CD14-positive monocyte (primary cell): ENCODE results near the gene UGT2B7. TPM values are rescaled to one million over a fixed set of nuclear protein-coding genes. Genes with fewer than 3 reads are reported as not detected.
"Not testable (repeated sequence)": the region's sequence is repeated elsewhere in the genome, so short reads cannot be mapped to it uniquely, and the experiment has no call there.

ENCODE experiments used
- DNase-seq, 3 donors: peaks; one replicate each; pipeline ENCODE4 v3.0.0-alpha.2; 2011 to 2022
- H2AFZ ChIP-seq: 2 replicates; pipeline ENCODE4 v1.6.0; 2012; ENCODE audit warnings: mild to moderate bottlenecking, low read depth, low read length, inconsistent platforms; ENCODE audit not compliant: insufficient read depth, poor library complexity, severe bottlenecking
- H3K27ac ChIP-seq, 2 donors: 1 replicate in 1 of 2; 2 replicates in 1 of 2; pipeline ENCODE4 v1.5.1; 2012 to 2013; ENCODE audit warnings: low read length in 2 of 2, control low read depth in 1 of 2, inconsistent platforms in 1 of 2, low read depth in 1 of 2, mild to moderate bottlenecking in 1 of 2
- H3K27me3 ChIP-seq, 2 donors: one replicate each; pipeline versions ENCODE4 v1.6.0 to v1.6.1; 2011 to 2013; ENCODE audit warnings: low read length in 2 of 2; ENCODE audit not compliant: control insufficient read depth in 2 of 2, insufficient read depth in 2 of 2
- H3K36me3 ChIP-seq, 2 donors: replicated peaks in 1 of 2; 1 replicate in 1 of 2; 2 replicates in 1 of 2; pipeline versions ENCODE4 v1.5.1 to v1.6.1; 2012 to 2013; ENCODE audit warnings: low read length in 2 of 2, control low read depth in 1 of 2, inconsistent platforms in 1 of 2, mild to moderate bottlenecking in 1 of 2; ENCODE audit not compliant: insufficient read depth in 2 of 2, control insufficient read depth in 1 of 2
- H3K4me1 ChIP-seq, 2 donors: 1 replicate in 1 of 2; 2 replicates in 1 of 2; pipeline versions ENCODE4 v1.5.1 to v1.6.1; 2012 to 2013; ENCODE audit warnings: low read length in 2 of 2, control low read depth in 1 of 2, inconsistent platforms in 1 of 2, mild to moderate bottlenecking in 1 of 2, moderate library complexity in 1 of 2; ENCODE audit not compliant: insufficient read depth in 2 of 2, control insufficient read depth in 1 of 2
- H3K4me2 ChIP-seq: replicated peaks from 2 replicates; pipeline ENCODE3; 2012; ENCODE audit warnings: low read length, moderate library complexity, mild to moderate bottlenecking; ENCODE audit not compliant: poor library complexity, severe bottlenecking; ENCODE audit errors: extremely low read depth
- H3K4me3 ChIP-seq, 3 experiments: fragments of 200-600 bp in 1 of 3; sonication (generic) in 1 of 3; replicated peaks in 1 of 3; 1 replicate in 2 of 3; 2 replicates in 1 of 3; pipeline ENCODE4 v1.5.1; 2011 to 2013; ENCODE audit warnings: low read length in 3 of 3, mild to moderate bottlenecking in 3 of 3, control low read depth in 2 of 3, low read depth in 2 of 3, inconsistent platforms in 1 of 3, moderate library complexity in 1 of 3
- H3K79me2 ChIP-seq: 2 replicates; pipeline ENCODE4 v1.6.0; 2012; ENCODE audit warnings: mild to moderate bottlenecking, control low read depth, inconsistent platforms, low read length, moderate library complexity; ENCODE audit not compliant: insufficient read depth
- H3K9ac ChIP-seq: 2 replicates; pipeline ENCODE4 v1.6.0; 2017; ENCODE audit warnings: low read length, mild to moderate bottlenecking; ENCODE audit not compliant: insufficient read depth, poor library complexity, severe bottlenecking
- H3K9me3 ChIP-seq, 2 donors: replicated peaks in 1 of 2; 1 replicate in 1 of 2; 2 replicates in 1 of 2; pipeline versions ENCODE4 v1.5.1 to v1.6.1; 2012 to 2013; ENCODE audit warnings: low read length in 2 of 2, control low read depth in 1 of 2; ENCODE audit not compliant: control insufficient read depth in 1 of 2, insufficient read depth in 1 of 2
- H4K20me1 ChIP-seq: 2 replicates; pipeline ENCODE4 v1.6.0; 2012; ENCODE audit warnings: mild to moderate bottlenecking, low read length, control low read depth, moderate library complexity; ENCODE audit not compliant: insufficient read depth
- H3K27ac Mint-ChIP-seq, 7 donors: one replicate each; pipeline ENCODE4 v1.8.0; 2020; ENCODE audit warnings: mild to moderate bottlenecking in 7 of 7, mixed read lengths in 7 of 7, moderate library complexity in 6 of 7, inconsistent platforms in 2 of 7
- H3K27me3 Mint-ChIP-seq, 3 donors: one replicate each; pipeline ENCODE4 v1.8.0; 2021 to 2022; ENCODE audit warnings: low read depth in 3 of 3, mild to moderate bottlenecking in 3 of 3, mixed read lengths in 3 of 3, moderate library complexity in 3 of 3, inconsistent platforms in 1 of 3
- H3K36me3 Mint-ChIP-seq, 2 donors: one replicate each; pipeline ENCODE4 v1.8.0; 2020; ENCODE audit warnings: mixed read lengths in 2 of 2, inconsistent platforms in 1 of 2, mild to moderate bottlenecking in 1 of 2
- H3K4me1 Mint-ChIP-seq: one replicate; pipeline ENCODE4 v1.8.0; 2020; ENCODE audit warnings: mild to moderate bottlenecking, mixed read lengths
- H3K4me3 Mint-ChIP-seq, 2 donors: one replicate each; pipeline ENCODE4 v1.8.0; 2020; ENCODE audit warnings: mild to moderate bottlenecking in 2 of 2, mixed read lengths in 2 of 2, moderate library complexity in 1 of 2
- H3K9me3 Mint-ChIP-seq, 7 donors: one replicate each; pipeline ENCODE4 v1.8.0; 2020 to 2022; ENCODE audit warnings: mixed read lengths in 7 of 7, mild to moderate bottlenecking in 6 of 7, moderate library complexity in 6 of 7, inconsistent platforms in 2 of 7
- WGBS: methylation state at CpG from one replicate; pipeline ENCODE4 v1.1.5; 2013; ENCODE audit warnings: missing lambda C conversion rate; ENCODE audit not compliant: insufficient coverage; 5-methylcytosine and 5-hydroxymethylcytosine counted together
- intact Hi-C, 2 donors: fragments of 100-400 bp; cut with micrococcal nuclease; formaldehyde crosslinking; loops; one replicate each; pipeline versions ENCODE4 v1.15.0 to v1.15.1; 2023
- polyA plus RNA-seq, 3 donors: library from polyadenylated mRNA; depleted of rRNA in 1 of 3; unstranded in 2 of 3; stranded (reverse) in 1 of 3; fragments of 300-500 nt in 2 of 3; fragments of >200 nt in 1 of 3; fragmentation: Illumina TruSeq in 2 of 3; gene quantifications; 1 replicate in 2 of 3; 2 replicates in 1 of 3; pipeline ENCODE4 v1.2.3, GENCODE V29; 2012 to 2021
- TF ChIP-seq, protein P1 (sequence below): fragments of 200-600 bp; IDR thresholded peaks from one replicate; pipeline ENCODE4 v1.8.0; 2022; ENCODE audit warnings: antibody characterized with exemption, mild to moderate bottlenecking

The UGT2B7 gene
- polyA plus RNA-seq, 3 donors, result not detected

DNA sequence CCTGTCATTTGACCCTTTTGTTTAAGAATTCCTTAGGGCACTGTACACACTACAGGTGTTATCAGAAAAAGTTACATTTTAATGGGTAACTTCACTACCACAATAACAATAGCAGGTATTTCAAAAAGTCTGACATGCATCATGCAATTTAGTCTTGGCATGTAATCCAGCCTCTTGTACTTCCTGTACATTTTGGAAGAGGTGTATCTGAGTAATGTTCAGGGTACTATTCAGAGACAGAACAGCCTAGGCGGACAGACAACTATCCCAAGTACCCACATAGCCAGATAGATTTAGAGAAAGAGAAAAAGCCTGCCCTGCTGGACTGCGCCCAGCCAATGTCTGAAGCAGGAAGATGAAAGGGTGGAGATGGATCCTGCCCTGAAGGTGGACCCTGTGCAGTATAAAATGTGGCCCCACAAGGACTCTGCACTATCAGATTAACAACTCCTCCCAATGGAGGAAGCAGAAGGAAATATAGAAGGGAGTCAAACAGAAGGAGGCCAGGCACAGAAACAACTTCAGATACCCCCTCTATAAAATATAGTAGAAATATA, 8.5 kb downstream of the UGT2B7 start:
- H3K27ac Mint-ChIP-seq, result no peak overlapping the region
- no peak overlapping the region for H3K4me2 ChIP-seq
- H3K4me1 Mint-ChIP-seq, result no peaks in the 10 kb centered on the region
- no peaks in the 10 kb centered on the region for H3K36me3 Mint-ChIP-seq
- peaks cover 0 to 2% (median 0%) of the 10 kb centered on the region in 7 donors for H3K9me3 Mint-ChIP-seq
- no peak overlapping the region for H3K27ac ChIP-seq
- no peak overlapping the region for H2AFZ ChIP-seq
- no peaks in the 10 kb centered on the region for H3K4me1 ChIP-seq
- H4K20me1 ChIP-seq, result no peaks in the 10 kb centered on the region
- no peak for DNase-seq
- no peak overlapping the region for H3K9ac ChIP-seq
- TF ChIP-seq, protein P1, sequence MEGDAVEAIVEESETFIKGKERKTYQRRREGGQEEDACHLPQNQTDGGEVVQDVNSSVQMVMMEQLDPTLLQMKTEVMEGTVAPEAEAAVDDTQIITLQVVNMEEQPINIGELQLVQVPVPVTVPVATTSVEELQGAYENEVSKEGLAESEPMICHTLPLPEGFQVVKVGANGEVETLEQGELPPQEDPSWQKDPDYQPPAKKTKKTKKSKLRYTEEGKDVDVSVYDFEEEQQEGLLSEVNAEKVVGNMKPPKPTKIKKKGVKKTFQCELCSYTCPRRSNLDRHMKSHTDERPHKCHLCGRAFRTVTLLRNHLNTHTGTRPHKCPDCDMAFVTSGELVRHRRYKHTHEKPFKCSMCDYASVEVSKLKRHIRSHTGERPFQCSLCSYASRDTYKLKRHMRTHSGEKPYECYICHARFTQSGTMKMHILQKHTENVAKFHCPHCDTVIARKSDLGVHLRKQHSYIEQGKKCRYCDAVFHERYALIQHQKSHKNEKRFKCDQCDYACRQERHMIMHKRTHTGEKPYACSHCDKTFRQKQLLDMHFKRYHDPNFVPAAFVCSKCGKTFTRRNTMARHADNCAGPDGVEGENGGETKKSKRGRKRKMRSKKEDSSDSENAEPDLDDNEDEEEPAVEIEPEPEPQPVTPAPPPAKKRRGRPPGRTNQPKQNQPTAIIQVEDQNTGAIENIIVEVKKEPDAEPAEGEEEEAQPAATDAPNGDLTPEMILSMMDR, result no peak
- no peak overlapping the region for H3K4me3 Mint-ChIP-seq
- no peaks in the 10 kb centered on the region for H3K79me2 ChIP-seq
- H3K36me3 ChIP-seq, result no peaks in the 10 kb centered on the region
- intact Hi-C loops, result no loop called here
- no peak overlapping the region for H3K4me3 ChIP-seq
- WGBS, result no CpG with 5 or more reads among the region's 2 CpGs
- no peaks in the 10 kb centered on the region for H3K27me3 ChIP-seq
- H3K27me3 Mint-ChIP-seq, result no peaks in the 10 kb centered on the region
- H3K9me3 ChIP-seq, result no peaks in the 10 kb centered on the region

DNA sequence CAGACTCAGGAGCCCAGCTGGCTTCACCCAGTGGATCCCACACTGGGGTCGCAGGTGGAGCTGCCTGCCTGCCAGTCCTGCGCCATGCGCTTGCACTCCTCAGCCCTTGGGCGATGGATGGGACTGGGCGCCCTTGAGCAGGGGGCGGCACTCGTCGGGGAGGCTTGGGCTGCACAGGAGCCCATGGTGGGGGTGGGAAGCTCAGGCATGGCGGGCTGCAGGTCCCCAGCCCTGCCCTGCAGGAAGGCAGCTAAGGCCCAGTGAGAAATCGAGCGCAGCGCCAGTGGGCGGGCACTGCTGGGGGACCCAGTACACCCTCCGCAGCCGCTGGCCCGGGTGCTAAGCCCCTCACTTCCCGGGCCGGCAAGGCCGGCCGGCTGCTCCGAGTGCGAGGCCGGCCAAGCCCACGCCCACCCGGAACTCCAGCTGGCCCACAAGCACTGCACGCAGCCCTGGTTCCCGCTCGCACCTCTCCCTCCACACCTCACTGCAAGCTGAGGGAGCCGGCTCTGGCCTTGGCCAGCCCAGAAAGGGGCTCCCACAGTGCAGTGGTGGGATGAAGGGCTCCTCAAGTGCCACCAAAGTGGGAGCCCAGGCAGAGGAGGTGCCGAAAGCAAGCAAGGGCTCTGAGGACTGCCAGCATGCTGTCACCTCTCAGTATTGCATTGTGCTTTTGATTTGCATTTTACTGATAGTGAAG, 19.0 kb downstream of the UGT2B7 start:
- H3K27me3 Mint-ChIP-seq, H3K4me3 Mint-ChIP-seq, intact Hi-C loops, H4K20me1 ChIP-seq, H3K4me2 ChIP-seq, H3K4me1 Mint-ChIP-seq, H3K79me2 ChIP-seq, H3K27ac ChIP-seq, H3K4me1 ChIP-seq, H3K4me3 ChIP-seq, H3K9me3 ChIP-seq, H3K36me3 Mint-ChIP-seq, DNase-seq, H3K36me3 ChIP-seq, H3K27me3 ChIP-seq, H3K27ac Mint-ChIP-seq, H3K9ac ChIP-seq, H3K9me3 Mint-ChIP-seq, H2AFZ ChIP-seq: not testable (repeated sequence)
- 97% methylated on average over 22 of the region's 30 CpGs for WGBS
